NCI-H1930 (cell line): ENCODE data around the gene ZNF692.
"Not testable (repeated sequence)": the region's sequence is repeated elsewhere in the genome, so short reads cannot be mapped to it uniquely, and the experiment has no call there.

Source experiments
- DNase-seq, 2 experiments: peaks; one replicate each; lab custom pipeline; 2025; lab: John Stamatoyannopoulos, UW

The ZNF692 gene

DNA sequence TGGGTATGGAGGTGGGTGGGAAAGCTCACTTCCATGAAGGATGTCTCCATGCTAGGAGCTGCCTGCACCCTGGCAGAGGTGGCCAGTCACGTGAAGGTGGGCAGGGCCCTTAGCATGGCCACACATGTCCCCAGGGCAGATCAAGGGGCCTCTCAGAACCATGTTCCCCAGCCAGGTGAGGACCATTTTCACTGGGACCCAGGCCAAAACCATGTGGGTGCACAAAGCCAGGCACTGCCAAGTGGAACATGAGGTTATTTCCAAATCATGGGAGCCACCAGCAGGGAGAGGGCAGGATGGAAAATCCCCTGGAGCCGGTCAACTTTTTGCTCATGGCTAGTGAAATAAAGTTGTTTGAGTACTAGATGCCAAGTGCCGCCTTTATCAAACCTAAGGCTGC, 9.7 kb downstream of the ZNF692 start:
- no peak for DNase-seq

- DNase-seq = no peak
Observed at GRCh38 chr1:248848602-248849001, 10.3 kb downstream of the ZNF692 start.

GRCh38 chr1:248847956-248848561, 10.8 kb downstream of the ZNF692 start:
- no peak for DNase-seq

DNA sequence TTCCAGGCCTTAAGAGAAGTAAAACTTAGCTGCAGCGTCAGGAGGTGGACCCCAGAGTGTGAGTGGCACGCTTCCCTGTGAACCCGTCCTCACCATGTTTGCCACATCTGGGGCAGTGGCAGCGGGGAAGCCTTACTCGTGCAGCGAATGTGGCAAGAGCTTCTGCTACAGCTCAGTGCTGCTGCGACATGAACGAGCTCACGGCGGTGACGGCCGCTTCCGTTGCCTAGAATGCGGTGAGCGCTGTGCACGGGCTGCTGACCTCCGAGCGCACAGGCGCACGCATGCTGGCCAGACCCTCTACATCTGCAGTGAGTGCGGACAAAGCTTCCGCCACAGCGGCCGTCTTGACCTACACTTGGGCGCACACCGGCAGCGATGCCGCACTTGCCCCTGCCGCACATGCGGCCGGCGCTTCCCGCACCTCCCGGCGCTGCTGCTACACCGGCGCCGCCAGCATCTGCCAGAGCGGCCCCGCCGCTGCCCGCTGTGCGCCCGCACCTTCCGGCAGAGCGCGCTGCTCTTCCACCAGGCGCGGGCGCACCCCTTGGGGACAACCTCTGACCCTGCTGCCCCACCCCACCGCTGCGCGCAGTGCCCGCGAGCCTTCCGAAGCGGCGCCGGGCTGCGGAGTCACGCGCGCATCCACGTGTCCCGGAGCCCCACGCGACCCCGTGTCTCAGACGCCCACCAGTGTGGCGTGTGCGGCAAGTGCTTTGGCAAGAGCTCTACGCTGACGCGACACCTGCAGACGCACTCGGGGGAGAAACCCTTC, 11.5 kb downstream of the ZNF692 start:
- no peak for DNase-seq

DNA sequence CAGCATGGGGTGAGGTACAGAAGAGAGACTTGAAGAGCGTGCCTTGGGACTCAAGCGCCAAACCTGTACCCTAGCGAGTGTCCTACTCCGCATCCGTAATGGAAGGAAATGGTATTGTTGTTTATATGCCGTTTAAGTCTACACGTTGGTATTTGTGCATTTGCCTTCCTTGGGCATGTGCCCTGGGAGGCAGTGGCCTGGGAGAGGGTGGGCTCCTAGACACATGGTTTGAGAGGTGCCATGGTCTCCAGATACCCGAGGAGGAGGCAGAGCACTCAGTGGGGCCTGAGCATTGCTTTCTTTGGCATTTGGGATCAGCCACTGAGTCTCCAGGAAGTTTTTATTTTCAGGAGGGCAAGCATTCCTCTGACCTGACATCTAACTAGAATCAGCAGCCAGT, 14.4 kb downstream of the ZNF692 start:
- DNase-seq = no peak

GRCh38 chr1:248843687-248844086, 15.2 kb downstream of the ZNF692 start:
- no peak for DNase-seq

DNA sequence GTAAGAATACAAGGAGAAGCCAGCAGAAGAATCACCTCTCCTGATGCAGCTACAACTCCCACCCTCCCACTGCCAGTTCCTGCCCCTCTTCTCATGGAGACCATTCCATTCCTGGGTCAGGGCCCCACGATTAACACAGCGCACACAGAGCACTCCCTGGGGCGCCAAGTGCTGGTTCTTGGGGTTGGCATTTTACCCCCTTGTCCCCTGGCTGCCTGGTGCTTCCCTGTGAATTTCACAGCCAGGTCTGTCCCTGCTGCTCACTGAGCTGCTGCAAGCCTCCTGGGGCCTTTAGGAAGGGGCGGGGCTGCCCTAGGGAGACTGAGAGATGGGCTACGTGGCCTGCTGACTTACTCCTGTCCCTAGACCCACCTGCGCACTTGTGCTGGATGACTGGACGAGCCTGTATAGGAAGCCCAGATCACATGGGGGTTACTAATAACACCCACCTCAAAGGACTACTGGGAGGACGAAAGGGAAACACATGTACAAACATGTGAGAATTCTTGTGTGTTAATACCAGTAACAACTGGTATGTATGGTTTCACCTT, 16.0 kb downstream of the ZNF692 start:
- DNase-seq = no peak

- no peak for DNase-seq
Observed at GRCh38 chr1:248841702-248842395, 17.0 kb downstream of the ZNF692 start.

DNA sequence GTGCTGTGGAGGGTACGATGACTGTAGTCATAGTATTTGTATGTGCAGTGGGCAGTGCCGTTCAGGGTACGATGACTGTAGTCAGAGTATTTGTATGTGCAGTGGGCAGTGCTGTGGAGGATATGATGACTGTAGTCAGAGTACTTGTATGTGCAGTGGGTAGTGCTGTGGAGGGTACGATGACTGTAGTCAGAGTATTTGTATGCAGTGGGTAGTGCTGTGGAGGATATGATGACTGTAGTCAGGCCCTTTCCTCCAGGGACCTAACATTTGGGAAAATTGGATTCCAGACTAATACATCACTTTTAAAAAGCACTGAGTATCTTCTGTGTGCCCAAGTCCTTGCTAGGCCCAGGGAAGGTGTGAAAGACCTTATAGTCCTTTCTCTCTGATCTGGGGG, 17.9 kb downstream of the ZNF692 start:
- no peak for DNase-seq

- DNase-seq = no peak
Observed at GRCh38 chr1:248839168-248839555, 19.7 kb downstream of the ZNF692 start.

DNA sequence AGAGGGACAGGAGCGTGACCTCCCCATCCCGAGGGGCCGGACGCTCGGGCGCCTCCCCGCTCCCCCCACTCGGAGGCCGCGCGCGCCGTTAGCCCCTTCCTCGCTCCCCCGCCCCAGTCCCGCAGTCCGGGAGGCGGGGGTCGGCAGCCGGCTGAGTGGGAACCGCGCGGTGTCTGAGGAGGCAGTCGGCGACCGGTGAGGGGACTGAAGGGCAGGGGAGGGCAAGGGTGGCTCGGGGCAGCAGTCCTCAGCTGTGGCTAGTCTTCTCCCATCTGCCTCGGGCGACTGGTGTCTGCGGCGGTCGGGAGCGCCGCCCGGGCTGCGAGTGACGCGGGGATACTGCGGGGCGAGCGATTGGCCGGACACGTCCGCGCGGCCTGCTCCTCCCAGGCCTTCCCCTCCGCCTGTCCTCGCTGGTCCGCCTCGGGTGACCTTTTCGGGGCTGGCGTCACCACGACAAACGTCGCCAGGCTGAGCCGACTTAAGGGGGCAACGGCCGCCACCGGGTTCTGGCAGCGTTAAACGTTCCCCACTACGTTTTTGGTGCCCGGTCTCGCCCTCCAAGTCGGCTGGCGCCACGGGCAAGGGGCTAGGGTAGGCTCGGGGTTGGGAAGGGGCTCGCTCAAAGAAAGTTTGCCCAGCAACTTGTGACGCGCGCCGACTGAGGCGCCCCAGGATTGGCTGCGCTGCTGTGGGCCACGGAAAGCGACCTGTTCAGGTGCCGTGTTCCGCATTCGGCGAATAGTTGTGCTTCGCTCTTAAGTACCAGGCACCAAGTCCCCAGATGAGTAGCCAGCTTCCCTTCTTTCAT, 20.3 kb downstream of the ZNF692 start:
- peak; percentile 71 to 83 for DNase-seq

DNA sequence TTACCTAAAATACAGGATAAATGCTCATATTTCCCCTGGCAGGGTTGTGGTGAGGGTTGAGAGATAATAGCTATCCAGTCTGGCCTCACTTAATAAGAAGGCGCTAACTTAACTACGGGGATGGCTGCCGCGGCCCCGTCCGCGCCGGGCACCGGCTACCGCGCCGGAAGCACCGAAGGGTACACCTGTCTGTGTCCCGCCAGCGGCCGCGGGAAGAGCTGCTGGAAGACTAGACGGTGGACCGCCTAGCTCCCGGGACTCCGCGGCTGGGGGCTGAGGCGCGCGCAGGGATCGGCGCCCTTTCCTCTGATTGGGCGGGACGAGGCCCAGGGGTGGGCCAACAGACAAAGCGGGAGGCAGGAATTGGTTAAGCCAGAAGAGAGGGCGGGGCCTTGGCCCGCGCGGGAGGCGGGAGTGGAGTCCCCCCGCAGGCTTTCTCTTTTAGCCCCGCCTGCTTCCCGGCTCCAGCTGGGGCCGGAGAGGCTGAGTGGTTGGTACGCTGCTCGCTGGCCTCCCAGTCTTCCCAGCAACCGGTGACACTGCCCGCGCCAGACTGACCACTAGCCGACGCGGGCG, 21.0 kb downstream of the ZNF692 start, which contains the start of gene ZNF672:
Gene ZNF672 (plus strand): TSS at position 444 of the 576 bp plus-strand sequence. CDS start 9,051 bp downstream, outside the sequence.
- peak; percentile 97 for DNase-seq

- no peak for DNase-seq
Observed at GRCh38 chr1:248837045-248837780, 21.7 kb downstream of the ZNF692 start.

DNA sequence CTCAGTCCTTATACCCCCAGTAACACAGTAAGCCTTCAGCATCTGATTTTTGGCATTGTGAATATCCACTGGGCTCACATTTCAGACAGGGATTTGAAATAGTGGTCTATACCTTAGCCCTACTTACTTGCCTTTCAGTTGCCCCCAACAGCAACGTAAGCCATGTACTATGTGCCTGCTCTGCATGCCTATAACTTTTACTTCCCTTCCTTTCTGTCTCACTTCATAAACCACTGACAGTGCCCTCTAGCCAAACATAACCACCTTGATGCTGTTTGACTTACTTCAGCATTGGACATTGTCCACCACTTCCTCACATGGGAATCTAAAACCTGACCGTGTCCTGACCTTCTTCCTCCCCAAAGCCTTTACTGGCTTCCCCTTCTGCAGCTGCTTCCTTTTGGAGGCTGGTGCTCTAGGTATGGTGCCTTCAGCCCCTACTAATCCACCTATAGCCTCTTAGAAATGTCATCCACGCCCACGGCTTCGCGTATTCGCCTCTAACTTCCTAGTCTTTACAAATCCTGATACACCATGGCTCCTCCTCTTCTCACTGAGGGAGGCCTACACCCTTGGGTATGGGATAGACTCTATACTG, 24.4 kb downstream of the ZNF692 start:
- no peak for DNase-seq

GRCh38 chr1:248831842-248832241, 27.0 kb downstream of the ZNF692 start:
- DNase-seq = no peak

GRCh38 chr1:248830718-248831017, 28.2 kb downstream of the ZNF692 start:
- not testable (repeated sequence) for DNase-seq

GRCh38 chr1:248828845-248829244, 30.0 kb downstream of the ZNF692 start:
- DNase-seq = no peak

DNA sequence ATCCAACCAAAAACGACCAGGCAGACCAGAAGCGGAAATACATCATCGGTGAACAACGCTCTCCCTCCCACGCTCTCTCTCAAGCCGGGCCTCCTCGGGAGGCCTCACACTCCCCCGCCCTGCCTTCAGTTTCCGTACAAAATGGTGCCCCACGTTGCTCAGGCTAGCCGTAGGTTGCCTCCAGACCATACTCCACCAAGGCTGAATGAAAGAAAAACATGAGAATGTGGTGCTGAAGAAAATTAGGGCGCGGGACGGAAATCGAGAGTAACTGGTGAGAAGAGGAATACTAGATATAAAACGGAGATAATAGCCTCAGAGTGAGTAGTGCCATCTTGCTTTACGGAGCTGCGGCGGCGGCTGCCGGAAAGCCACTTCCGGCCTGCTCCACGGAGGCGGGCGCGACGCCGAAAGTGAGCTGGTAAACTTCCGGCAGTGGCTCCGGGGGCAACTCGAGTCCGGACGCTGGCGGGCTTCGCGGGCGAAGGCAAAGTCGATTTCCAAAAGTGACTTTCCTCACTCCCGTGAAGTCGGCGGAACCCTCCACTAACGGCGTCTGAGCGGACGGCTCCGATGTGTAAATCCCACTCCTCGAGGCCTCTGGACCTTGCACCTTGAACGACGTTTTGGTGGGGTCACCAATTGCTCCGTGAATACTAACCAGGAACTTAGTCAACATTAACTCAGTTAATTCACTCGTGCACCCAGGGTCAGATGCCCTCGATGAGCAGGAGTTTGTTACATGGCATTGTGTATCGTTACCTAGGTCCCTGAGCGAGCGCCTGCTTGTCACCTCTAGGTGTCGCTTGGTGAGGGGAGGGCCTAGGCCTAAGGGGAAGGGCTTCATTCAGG, 32.8 kb downstream of the ZNF692 start, which contains the start of gene SH3BP5L:
Gene SH3BP5L (minus strand): TSS at position 7 of the 852 bp plus-strand sequence. CDS start 980 bp downstream, outside the sequence.
- peak; percentile 87 to 89 for DNase-seq

DNA sequence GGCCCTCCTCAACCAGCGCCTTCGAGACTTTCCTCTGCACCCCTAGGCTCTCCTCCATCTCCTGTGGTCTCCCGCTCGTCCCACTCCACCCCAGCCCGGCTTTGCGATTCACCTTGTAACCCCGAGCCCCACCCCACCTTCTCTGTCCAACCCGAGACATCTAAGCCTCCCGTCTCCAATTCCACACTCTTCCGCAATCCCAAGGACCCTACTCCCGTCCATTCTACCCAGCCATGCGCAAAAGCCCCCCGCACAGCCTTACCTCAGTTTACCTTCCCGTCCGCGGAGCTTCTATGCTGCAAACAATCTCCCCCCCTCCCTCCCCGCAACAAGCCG, 33.3 kb downstream of the ZNF692 start:
- DNase-seq = no peak

DNA sequence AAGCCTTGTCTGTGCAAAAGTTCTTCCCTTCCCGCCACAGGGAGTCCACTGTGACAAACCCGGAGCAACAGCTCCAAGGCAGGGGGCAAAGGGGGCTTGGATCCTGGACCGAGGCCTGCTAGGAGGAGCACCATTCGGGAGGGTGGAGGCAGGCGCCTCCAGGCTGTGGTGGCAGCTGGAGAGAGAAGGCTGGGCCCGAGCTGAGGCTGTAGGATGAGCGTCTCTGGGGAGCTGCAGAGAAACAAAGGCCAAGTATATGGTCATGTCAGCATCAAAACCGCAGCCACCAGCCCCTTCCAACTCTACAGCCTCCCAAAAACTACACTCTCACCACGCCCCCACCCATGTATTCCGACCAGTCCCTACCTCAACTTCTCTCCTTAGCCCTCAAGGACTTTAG, 33.7 kb downstream of the ZNF692 start:
- no peak for DNase-seq
